HG03175 (cell line): Measurements from ENCODE around the gene SPECC1.

Source experiments
- ATAC-seq: cut with Tn5 transposase; IDR thresholded peaks from one replicate; pipeline ENCODE4 v1.9.1; 2021; ENCODE audit warnings: mild to moderate bottlenecking, moderate library complexity; ENCODE audit not compliant: unreplicated experiment

Gene SPECC1

GRCh38 chr17:20200865-20201458 is 191.8 kb downstream of the SPECC1 start:
- no peak for ATAC-seq

- no peak for ATAC-seq
These were observed 193.0 kb downstream of the SPECC1 start for GRCh38 chr17:20202141-20202621.

GRCh38 chr17:20203018-20203417 is 193.9 kb downstream of the SPECC1 start:
- no peak for ATAC-seq

GRCh38 chr17:20203761-20204263 is 194.7 kb downstream of the SPECC1 start:
- no peak for ATAC-seq

- no peak for ATAC-seq
These were observed 196.4 kb downstream of the SPECC1 start for GRCh38 chr17:20205609-20206008.

- no peak for ATAC-seq
These were observed 196.9 kb downstream of the SPECC1 start for GRCh38 chr17:20206068-20206467.

GRCh38 chr17:20206591-20206990 is 197.4 kb downstream of the SPECC1 start:
- no peak for ATAC-seq

GRCh38 chr17:20207262-20207985 is 198.3 kb downstream of the SPECC1 start:
- ATAC-seq = no peak

- no peak for ATAC-seq
These were observed 199.6 kb downstream of the SPECC1 start for GRCh38 chr17:20208717-20209116.

- ATAC-seq = no peak
These were observed 201.0 kb downstream of the SPECC1 start for GRCh38 chr17:20210180-20210579.

GRCh38 chr17:20210614-20211013 is 201.5 kb downstream of the SPECC1 start:
- no peak for ATAC-seq

- ATAC-seq = no peak
These were observed 202.1 kb downstream of the SPECC1 start for GRCh38 chr17:20211246-20211645.

- ATAC-seq = no peak
These were observed 204.3 kb downstream of the SPECC1 start for GRCh38 chr17:20213449-20213848.

GRCh38 chr17:20214794-20215193 is 205.6 kb downstream of the SPECC1 start:
- no peak for ATAC-seq

GRCh38 chr17:20216154-20216815 is 207.1 kb downstream of the SPECC1 start:
- ATAC-seq = no peak

- no peak for ATAC-seq
These were observed 207.7 kb downstream of the SPECC1 start for GRCh38 chr17:20216853-20217252.

GRCh38 chr17:20217677-20218076 is 208.5 kb downstream of the SPECC1 start:
- ATAC-seq = no peak

GRCh38 chr17:20218272-20218671 is 209.1 kb downstream of the SPECC1 start:
- ATAC-seq = no peak

- ATAC-seq = no peak
These were observed 214.7 kb downstream of the SPECC1 start for GRCh38 chr17:20223808-20224328.

GRCh38 chr17:20224379-20224778 is 215.2 kb downstream of the SPECC1 start:
- ATAC-seq = no peak
